Tibial nerve (tissue), 3 donors: ENCODE data around the gene GGTLC2.

ENCODE experiments used
- POLR2A ChIP-seq, 2 donors: fragments of 450-650 bp; IDR thresholded peaks; one replicate each; pipeline ENCODE4 v1.6.1; 2017; ENCODE audit warnings: antibody characterized with exemption in 2 of 2, mild to moderate bottlenecking in 2 of 2, moderate library complexity in 2 of 2
- TF ChIP-seq, protein P1 (sequence below), 5 experiments: fragments of 200-600 bp in 3 of 5; fragments of 450-650 bp in 2 of 5; sonication (generic) in 3 of 5; IDR thresholded peaks; one replicate each; pipeline ENCODE4 v1.5.1; 2016 to 2019; ENCODE audit warnings: antibody characterized with exemption in 5 of 5, mild to moderate bottlenecking in 3 of 5, moderate library complexity in 2 of 5

DNA sequence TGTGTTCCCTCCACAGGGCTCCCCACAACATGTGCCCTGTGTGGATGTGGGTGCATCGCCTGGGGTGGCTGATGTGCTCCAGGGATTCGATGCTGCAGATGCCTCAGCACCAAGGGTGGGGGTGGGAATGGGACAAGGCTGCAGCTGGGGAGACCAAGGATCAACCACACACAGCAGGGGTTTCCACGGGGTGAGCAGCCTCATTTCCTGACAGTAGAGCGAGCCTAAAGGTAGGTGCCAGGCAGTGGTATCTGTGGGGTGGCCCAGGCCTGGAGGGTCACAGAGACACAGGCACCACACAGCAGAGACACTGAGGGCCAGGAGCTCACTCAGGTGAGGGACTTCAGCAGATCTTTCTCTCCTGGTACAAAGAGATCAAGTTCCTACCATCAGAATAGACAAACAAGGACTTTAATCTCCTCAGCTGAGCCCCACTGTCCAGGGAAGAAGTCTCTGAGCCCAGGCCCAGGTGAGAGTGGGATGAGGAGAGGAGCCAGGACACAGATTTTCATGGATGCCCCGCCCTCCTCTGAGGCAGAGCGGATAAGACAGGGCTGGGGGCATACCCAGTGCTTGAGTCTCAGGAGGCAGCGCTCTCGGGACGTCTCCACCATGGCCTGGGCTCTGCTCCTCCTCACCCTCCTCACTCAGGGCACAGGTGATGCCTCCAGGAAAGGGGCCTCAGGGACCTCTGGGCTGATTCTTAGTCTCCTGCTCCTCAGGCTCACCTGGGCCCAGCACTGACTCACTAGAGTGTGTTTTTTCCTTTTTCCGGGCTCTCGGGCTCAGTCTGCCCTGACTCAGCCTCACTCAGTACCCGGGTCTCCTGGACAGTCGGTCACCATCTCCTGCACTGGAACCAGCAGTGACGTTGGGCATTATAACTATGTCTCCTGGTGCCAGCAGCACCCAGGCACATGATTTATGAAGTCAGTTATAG is 19.7 kb downstream of the GGTLC2 start:
- TF ChIP-seq, protein P1, sequence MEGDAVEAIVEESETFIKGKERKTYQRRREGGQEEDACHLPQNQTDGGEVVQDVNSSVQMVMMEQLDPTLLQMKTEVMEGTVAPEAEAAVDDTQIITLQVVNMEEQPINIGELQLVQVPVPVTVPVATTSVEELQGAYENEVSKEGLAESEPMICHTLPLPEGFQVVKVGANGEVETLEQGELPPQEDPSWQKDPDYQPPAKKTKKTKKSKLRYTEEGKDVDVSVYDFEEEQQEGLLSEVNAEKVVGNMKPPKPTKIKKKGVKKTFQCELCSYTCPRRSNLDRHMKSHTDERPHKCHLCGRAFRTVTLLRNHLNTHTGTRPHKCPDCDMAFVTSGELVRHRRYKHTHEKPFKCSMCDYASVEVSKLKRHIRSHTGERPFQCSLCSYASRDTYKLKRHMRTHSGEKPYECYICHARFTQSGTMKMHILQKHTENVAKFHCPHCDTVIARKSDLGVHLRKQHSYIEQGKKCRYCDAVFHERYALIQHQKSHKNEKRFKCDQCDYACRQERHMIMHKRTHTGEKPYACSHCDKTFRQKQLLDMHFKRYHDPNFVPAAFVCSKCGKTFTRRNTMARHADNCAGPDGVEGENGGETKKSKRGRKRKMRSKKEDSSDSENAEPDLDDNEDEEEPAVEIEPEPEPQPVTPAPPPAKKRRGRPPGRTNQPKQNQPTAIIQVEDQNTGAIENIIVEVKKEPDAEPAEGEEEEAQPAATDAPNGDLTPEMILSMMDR (IDR thresholded peaks at IDR 0.05) = no peak
- TF ChIP-seq POLR2A (IDR thresholded peaks at IDR 0.05) = no peak
